ENCODE data around the gene CCDC116. TPM values are rescaled to one million over a fixed set of nuclear protein-coding genes. Genes with fewer than 3 reads are reported as not detected.

Gene CCDC116
- total RNA-seq, 1 experiment from 2014 or later = 0.05 TPM

DNA sequence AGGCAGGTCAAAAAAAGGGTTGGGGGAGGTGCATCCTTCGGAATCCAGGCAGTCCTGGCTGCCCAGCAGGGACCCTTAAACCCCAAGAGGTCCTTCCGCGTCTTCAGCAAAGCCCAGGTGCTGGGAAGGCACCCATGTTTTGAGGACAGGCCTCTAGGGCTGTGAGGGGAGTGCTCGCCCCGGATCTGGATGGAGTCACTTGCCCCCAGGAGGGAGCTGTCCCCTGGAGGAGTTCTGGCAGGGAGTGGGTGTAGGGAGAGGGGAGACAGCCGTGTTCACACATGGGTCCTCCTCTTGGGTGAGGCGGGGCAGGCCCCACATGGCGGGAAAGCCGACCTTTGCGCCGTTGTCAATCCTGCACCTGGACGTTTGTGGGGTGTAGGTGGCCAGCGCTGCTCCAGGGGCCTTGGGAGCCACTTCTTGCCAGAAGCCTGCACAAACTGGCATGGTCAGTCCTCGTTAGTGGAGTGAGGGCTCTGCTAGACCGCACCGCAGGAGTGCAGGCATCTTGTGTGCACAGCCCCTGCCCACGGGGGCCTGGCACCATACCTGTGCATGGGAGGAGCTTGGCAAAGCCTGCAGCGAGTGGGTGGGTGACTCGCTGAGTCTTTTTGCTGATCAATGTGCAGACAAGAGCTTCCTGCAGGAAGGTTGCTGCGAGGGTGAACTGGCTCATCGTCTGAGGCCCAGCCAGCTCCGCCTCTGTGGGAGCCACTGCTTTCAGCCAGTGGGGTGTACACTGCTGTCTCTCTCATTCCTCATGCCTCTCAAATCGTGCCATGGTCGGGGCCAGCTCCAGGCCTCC, 49.2 kb downstream of the CCDC116 start:
- no peak for DNase-seq (ENCODE audit: low read depth)

DNA sequence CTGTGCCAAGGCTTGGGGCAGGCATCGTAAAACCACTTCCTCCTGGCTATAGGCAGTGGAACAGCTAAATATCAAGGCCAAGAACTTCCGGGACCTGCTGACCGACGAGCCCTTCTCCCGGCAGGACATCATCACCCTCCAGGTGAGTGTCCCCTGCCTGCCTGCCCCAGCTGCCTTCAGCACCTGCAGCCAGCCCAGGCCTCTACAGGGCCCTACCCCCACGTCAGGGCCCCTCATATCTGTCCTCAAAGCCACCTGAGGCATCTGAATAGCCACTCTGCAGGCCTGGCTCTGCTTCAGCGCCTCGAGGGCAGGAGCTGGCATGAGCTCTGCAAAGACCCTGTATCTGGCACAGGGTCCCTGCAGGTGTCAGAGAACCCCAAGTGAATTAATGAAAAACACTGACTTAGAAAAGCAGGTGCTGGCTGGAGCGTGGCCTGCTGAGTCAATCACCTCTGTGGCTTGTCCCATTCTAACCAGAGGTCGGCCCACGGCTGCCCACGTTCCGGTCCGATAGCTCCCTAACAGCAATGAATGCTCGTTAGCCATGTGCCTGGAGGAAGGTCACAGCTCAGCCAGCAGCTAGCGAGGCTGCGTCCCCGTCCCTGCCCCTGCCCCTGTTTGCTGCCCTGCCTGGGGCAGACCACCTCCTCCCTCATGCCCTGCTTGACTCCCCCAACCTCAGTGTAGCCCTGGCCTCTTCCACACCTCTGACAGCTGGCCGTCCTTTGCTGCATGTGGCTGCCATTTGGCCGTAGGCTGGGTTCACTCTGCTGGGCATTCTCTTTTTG, 50.0 kb downstream of the CCDC116 start:
- no peak for DNase-seq (ENCODE audit: low read depth)

DNA sequence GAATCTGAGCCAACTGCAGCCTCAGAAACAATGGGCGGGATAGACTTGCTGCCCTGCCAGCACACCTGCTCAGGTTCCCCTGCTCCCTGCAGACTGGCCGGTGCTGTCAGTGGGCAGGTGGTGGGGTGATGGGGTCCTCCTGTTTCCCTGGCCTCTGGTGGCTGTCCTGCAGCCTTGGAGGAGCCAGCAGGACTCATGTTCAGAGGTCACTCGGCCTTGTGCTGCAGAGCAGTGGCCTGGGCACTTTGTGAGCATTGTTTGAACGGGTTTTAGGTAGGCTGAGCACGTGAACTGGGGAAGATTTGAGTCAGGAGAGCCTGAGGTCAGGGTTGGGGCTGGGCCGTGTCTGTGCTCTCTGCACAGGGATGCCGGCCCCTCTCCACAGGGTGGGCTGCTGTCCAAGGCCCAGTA, 50.8 kb downstream of the CCDC116 start:
- DNase-seq (ENCODE audit: low read depth) = no peak

DNA sequence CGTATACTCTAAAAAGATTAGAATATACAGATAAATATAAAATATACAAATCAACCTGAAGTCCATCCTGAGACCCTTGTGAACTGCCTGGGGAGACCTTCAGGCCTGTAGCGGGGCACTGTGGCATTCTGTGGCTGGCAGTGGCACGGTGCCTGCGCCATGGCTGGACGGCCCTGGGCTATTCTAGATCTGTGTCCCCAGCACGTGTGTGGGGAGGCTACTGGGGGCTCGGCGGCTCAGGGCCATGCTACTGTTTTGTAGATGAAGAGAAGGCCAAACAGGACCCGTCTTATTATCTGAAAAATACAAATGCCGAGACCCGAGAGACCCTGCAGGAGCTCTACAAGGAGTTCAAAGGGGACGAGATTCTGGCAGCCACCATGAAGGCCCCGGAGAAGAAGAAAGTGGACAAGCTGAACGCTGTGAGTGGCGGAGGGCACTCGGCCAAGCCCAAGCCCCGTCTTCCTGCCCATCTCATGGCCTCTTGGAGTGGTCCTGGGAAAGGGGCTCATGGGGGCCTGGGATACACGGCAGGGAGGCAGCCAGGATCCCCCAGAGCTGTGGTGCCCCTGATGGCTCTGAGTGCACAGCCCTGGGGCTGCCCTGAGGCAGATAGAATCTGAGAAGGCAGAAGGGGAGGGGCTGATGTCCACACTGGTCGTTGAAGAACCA, 52.1 kb downstream of the CCDC116 start:
- no peak for DNase-seq (ENCODE audit: low read depth)

DNA sequence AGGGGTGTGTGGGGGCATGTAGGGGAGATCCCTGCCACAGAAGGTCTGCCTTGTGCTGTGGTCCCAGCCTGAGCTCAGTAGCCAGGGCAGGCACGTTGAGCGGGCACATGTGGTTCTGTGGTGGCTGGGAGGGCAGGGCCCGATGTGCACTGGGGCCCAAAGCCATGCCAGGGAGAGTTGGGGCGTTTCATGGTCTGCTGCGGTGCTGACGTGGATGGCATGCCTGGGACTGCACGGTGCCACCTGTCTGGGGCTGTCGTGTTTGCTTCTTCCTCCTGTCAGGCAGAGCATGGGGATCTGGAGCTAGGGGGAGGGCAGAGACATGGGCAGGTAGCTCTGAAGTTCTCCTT, 52.6 kb downstream of the CCDC116 start:
- no peak for DNase-seq (ENCODE audit: low read depth)

DNA sequence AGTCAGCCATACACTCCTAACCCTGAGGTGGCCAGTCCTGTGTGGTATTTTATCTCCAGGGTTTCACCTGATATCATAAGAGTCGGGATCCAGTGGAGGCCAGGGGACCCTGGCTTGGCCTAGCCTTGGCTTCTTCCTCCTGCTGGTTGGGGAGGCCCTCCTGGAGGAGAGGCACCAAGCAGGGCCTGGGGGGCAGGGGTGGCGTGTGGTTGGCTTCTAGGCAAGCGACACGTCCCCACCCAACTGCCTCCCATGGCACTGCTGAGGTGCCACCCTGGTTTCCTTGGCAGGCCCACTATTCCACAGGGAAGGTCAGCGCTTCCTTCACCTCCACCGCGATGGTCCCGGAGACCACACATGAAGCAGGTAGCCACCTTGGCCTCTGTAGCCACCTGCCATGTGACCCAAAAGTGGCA, 53.6 kb downstream of the CCDC116 start:
- DNase-seq (ENCODE audit: low read depth) = no peak

Other genes with a start within 250 kb of the CCDC116 start
- 0.02 and 0.57 TPM in 2 replicates for gene RIMBP3B, start 249.0 kb upstream of the CCDC116 start, total RNA-seq (2014; rRNA removed; shearing (Covaris generic))
- gene HIC2, start 215.4 kb upstream of the CCDC116 start, total RNA-seq (2014; rRNA removed; shearing (Covaris generic)) = 0.42 and 0.69 TPM in 2 replicates
- not detected in 2 replicates for gene TMEM191C, start 165.4 kb upstream of the CCDC116 start, total RNA-seq (2014; rRNA removed; shearing (Covaris generic))
- 0.17 and 1.2 TPM in 2 replicates for gene RIMBP3C, start 81.3 kb upstream of the CCDC116 start, total RNA-seq (2014; rRNA removed; shearing (Covaris generic))
- gene UBE2L3, start 65.0 kb upstream of the CCDC116 start, total RNA-seq (2014; rRNA removed; shearing (Covaris generic)) = 86.0 and 94.3 TPM in 2 replicates
- gene YDJC, start 2.7 kb upstream of the CCDC116 start, total RNA-seq (2014; rRNA removed; shearing (Covaris generic)) = 28.4 and 57.4 TPM in 2 replicates
- gene SDF2L1, start 9.5 kb downstream of the CCDC116 start, total RNA-seq (2014; rRNA removed; shearing (Covaris generic)) = 44.7 and 45.0 TPM in 2 replicates
- 18.9 and 26.0 TPM in 2 replicates for gene PPIL2, start 33.3 kb downstream of the CCDC116 start, total RNA-seq (2014; rRNA removed; shearing (Covaris generic))
- gene YPEL1, start 103.0 kb downstream of the CCDC116 start, total RNA-seq (2014; rRNA removed; shearing (Covaris generic)) = 1.2 and 2.4 TPM in 2 replicates
- 30.5 and 49.9 TPM in 2 replicates for gene MAPK1, start 234.9 kb downstream of the CCDC116 start, total RNA-seq (2014; rRNA removed; shearing (Covaris generic))